ENCODE results near the gene NKPD1.

- TF ChIP-seq CTCF (IDR thresholded peaks at IDR 0.05) (no peak), POLR2A (IDR thresholded peaks at IDR 0.05) (no peak)
Measured at GRCh38 chr19:45152504-45153338, 8.1 kb downstream of the NKPD1 start.
